A204.1 (cell line): Measurements from ENCODE around the gene FFAR3.

Source experiments
- FAIRE-seq: peaks from 2 replicates; lab custom pipeline; 2012; peaks lifted over from hg19 to GRCh38; lab: Jason Lieb, UNC

FFAR3 gene

GRCh38 chr19:35331551-35332214 lies 26.6 kb upstream of the FFAR3 start:
- FAIRE-seq = no peak

- FAIRE-seq = no peak
Measured at GRCh38 chr19:35332817-35333216, 25.4 kb upstream of the FFAR3 start.

- no peak for FAIRE-seq
Measured at GRCh38 chr19:35334144-35334753, 24.0 kb upstream of the FFAR3 start.

DNA sequence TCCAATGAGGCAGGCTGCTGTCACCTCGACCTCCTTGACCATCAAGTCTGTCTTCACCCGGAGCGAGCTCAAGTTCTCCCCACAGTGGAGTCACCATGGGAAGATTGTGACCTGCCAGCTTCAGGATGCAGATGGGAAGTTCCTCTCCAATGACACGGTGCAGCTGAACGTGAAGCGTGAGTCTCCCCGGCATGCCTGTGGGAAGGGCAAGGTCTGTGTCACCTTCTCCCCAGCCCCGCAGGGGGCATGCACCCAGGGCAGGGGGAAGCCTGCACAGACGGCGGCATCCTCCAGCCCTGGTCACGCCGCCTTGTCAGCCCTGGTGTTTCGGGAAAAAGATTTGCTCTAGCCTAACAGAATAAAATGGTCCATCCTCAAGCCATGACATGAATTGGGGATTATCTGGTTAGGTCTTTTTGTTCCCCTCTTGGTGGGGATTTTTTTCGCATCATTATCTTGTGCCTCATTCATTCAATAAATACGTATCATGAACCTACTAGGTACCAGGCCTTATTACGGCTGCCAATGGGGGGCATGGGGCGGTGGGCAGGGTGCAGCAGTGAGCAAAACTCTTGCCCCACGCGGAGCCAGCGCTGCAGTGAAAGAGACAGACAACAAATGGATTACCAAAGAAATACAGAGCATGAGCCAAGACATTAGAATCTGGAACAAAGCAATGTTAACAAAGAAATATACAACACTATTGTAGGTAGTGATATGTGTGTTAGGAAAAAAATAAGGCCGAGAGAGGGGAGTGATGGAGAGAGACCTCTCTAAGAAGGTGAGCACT lies 21.9 kb upstream of the FFAR3 start:
- no peak for FAIRE-seq

GRCh38 chr19:35337097-35337983 lies 20.9 kb upstream of the FFAR3 start:
- FAIRE-seq = no peak

- no peak for FAIRE-seq
Measured at GRCh38 chr19:35337984-35338296, 20.3 kb upstream of the FFAR3 start.

DNA sequence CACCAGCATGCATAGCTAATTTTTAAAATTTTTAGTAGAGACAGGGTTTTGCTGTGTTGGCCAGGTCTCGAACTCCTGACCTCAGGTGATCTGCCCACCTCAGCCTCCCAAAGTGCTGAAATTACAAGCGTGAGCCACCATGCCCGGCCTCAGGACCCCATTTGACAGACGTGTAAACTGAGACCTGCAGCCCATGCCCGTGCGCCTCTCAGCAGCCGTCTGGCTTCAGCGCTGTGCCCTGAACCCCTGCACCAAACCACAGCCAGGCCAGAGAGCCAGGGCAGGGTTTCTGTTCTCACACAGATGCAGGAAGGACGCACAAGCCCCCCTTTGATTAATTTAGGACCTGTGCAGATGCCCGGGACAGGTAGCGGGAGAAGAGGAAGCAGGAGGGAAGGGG lies 17.8 kb upstream of the FFAR3 start:
- FAIRE-seq = no peak

DNA sequence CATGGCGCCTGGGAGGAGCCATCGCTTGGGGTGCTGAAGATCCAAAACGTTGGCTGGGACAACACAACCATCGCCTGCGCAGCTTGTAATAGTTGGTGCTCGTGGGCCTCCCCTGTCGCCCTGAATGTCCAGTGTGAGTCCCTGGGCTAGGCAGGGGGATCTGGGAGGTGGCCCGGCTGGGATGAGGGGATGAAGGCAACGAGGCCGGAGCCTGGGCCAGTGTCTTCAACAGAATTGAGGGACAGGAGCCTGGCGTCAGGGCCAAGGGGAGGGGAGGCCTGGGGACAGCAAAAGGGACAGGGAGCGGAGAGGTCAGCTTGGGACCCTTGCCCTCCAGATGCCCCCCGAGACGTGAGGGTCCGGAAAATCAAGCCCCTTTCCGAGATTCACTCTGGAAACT lies 17.3 kb upstream of the FFAR3 start:
- no peak for FAIRE-seq

DNA sequence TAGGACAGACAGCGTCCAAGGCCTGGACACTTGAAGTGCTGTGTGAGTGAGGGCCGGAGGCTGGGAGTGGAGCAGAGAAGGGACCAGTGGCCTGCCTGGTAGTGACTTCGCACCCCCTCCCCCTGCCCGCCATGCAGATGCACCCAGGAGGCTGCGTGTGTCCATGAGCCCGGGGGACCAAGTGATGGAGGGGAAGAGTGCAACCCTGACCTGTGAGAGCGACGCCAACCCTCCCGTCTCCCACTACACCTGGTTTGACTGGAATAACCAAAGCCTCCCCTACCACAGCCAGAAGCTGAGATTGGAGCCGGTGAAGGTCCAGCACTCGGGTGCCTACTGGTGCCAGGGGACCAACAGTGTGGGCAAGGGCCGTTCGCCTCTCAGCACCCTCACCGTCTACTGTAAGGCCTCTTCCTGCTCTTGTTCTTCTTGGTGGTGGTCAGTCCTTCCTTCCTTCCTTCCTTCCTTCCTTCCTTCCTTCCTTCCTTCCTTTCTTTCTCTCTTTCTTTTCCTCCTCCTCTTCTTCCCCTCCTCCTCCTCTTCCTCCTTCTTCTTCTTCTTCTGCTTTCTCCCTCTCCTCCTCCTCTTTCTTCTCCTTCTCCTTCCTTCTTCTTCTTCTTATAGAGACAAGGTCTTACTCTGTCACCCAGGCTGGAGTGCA lies 16.6 kb upstream of the FFAR3 start:
- FAIRE-seq = no peak

GRCh38 chr19:35342430-35342829 lies 15.8 kb upstream of the FFAR3 start:
- FAIRE-seq = no peak

DNA sequence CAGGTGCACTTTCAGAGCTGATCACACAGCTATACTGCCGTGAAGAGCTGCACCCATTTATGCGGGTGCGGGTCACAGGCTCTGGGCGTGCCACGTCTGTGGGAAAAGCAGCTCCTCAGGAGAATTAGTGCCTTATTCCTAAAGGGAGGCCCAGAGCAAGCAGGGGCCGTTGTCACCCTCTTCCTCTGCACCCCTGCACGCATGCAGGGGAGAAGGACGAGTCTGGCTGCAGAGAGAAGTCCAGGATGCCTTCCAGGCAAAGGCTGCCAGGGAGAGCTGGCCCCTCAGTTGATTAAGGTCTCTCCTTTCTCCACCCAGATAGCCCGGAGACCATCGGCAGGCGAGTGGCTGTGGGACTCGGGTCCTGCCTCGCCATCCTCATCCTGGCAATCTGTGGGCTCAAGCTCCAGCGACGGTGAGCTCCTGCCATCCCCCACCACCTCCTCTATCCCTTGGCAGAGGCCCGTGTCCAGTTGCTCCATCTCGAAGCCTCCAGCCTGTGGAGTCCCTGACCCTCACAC lies 13.7 kb upstream of the FFAR3 start:
- no peak for FAIRE-seq

DNA sequence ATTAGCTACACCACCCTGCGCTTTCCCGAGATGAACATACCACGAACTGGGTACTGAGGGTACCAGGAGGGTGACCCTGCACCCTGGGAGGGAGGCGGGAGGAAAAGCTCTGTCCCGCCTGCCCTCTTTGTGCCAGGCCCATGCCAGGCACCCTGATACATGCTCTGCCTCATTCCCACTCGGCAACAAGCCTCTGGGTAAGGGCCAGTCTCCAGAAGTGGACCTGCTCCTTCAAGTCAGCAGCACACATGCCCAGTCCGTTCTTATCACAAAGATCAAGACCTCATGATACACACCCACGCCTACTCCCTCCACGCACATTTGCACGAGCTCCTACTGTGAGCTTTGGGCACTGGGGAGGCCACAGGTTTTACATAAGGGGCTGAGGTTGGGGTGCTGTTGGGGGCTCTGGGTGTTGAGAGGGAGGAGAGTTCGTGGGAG lies 12.6 kb upstream of the FFAR3 start:
- FAIRE-seq = no peak

DNA sequence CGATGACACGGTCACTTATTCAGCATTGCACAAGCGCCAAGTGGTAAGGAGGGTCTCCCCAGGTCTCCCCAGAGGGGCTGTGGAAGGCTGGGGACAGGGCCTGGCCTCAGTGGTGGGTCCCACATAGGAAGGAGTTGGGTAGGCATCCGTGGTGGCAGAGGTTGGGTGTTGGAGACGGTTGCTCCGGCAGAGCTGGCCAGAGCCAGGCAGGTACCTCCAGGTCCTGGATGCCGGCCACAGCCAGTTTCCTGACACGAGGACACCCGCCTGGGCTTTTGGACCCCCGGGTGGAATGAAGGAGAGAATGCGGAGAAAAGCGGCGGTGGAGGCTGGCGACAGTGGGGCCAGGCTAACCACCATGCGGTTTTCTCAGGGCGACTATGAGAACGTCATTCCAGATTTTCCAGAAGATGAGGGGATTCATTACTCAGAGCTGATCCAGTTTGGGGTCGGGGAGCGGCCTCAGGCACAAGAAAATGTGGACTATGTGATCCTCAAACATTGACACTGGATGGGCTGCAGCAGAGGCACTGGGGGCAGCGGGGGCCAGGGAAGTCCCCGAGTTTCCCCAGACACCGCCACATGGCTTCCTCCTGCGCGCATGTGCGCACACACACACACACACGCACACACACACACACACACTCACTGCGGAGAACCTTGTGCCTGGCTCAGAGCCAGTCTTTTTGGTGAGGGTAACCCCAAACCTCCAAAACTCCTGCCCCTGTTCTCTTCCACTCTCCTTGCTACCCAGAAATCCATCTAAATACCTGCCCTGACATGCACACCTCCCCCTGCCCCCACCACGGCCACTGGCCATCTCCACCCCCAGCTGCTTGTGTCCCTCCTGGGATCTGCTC lies 11.8 kb upstream of the FFAR3 start:
- no peak for FAIRE-seq

GRCh38 chr19:35347171-35347929 lies 10.9 kb upstream of the FFAR3 start, which contains the start of gene FFAR1:
TSS of gene FFAR1 (plus strand) at chr19:35347902. CDS start at chr19:35351552, 3,650 bp downstream.
- no peak for FAIRE-seq

- no peak for FAIRE-seq
Measured at GRCh38 chr19:35347930-35348298, 10.3 kb upstream of the FFAR3 start.

DNA sequence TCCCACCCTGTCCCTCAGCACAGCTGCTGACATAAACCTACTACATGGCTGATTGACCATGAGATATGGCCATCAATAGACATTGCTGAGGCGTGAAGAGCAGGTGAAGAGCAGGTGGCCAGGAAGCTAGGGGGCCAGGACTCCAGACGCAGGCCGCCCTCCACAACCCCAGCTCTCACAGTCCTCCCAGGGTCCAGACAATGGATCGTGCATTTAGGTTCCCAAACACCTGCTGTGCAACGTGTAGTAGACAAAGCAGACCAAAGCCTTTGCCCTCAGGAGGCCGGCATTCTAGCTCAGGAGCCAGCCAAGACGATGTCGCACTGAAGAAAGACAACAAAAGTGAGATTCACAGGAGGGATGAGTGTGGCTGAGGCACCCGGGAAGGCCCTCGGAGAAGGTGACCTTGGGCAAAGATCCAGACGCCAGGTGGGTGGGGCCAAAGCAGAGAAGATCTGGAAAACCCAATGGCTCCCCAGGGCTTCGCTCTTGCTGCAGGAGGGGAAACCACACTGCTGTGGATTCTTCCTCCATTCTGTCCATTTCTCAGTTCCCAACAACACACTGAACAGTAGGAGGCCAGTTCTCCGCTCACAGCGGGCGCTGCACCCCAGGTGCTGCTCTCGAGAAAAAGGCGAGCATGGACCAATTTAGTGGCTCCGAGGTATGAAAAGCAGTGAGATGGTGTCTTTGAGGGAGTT lies 9.2 kb upstream of the FFAR3 start:
- FAIRE-seq = no peak

GRCh38 chr19:35349614-35350521 lies 8.4 kb upstream of the FFAR3 start:
- no peak for FAIRE-seq

DNA sequence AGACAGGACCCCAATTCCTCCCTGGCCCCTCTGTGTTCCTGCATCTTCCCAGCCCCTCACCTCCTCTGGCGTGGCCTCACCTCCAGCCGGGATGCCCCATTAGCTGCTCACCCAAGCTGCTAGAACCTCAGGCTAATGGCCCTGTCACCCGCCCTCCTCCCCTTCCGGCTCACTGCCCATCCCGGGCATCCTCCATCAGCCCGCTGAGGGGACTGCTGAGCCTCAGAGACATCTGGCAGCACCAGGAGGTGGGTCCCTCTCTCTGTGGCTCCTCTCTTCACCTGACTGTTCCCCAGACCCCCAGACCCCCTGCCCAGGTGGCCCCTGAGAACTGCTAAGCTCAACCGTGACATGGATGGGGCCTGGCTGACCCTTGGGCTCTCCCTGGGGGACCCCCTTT lies 7.7 kb upstream of the FFAR3 start:
- FAIRE-seq = no peak
